ENCODE results near the gene SREBF2. TPM values are rescaled to one million over a fixed set of nuclear protein-coding genes. Genes with fewer than 3 reads are reported as not detected.

SREBF2 gene
- total RNA-seq, 2 experiments from 2014 or later, result 167 to 312 TPM

- H3K4me3 ChIP-seq (ENCODE audit: low read depth, low read length, poor library complexity, severe bottlenecking), result no peak overlapping the region
- POLR2A ChIA-PET, result interaction anchor here (0.9 kb wide), 1 partner anchor 15 kb away, joined by 4 read pairs; no protein-coding TSS in a partner anchor
- TF ChIP-seq EZH2phosphoT487 (IDR thresholded peaks at IDR 0.05; ENCODE audit: borderline replicate concordance, low read depth, low read length), result no peak
- TF ChIP-seq, protein P1, sequence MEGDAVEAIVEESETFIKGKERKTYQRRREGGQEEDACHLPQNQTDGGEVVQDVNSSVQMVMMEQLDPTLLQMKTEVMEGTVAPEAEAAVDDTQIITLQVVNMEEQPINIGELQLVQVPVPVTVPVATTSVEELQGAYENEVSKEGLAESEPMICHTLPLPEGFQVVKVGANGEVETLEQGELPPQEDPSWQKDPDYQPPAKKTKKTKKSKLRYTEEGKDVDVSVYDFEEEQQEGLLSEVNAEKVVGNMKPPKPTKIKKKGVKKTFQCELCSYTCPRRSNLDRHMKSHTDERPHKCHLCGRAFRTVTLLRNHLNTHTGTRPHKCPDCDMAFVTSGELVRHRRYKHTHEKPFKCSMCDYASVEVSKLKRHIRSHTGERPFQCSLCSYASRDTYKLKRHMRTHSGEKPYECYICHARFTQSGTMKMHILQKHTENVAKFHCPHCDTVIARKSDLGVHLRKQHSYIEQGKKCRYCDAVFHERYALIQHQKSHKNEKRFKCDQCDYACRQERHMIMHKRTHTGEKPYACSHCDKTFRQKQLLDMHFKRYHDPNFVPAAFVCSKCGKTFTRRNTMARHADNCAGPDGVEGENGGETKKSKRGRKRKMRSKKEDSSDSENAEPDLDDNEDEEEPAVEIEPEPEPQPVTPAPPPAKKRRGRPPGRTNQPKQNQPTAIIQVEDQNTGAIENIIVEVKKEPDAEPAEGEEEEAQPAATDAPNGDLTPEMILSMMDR (conservative IDR thresholded peaks at IDR 0.05; ENCODE audit: low read length), result no peak
- peak overlapping the region; percentile 1 for H3K27ac ChIP-seq (ENCODE audit: low read depth, low read length, poor library complexity, severe bottlenecking)
- BruUV-seq (replicated peaks), result no TSS peak
- CTCF ChIA-PET (ENCODE audit: unreplicated experiment), result no interaction called here
- H3K79me2 ChIP-seq (ENCODE audit: insufficient read depth, low read depth, low read length), result peaks cover 100% of the 10 kb centered on the region
- peaks cover 61% of the 10 kb centered on the region for H3K4me1 ChIP-seq (ENCODE audit: insufficient read depth, low read length, poor library complexity, severe bottlenecking)
- no peaks in the 10 kb centered on the region for H3K9me3 ChIP-seq (ENCODE audit: low read length)
- no peak overlapping the region for H2AFZ ChIP-seq (ENCODE audit: low read length)
- peaks cover 31% of the 10 kb centered on the region for H4K20me1 ChIP-seq (ENCODE audit: insufficient read depth, low read length)
- no peaks in the 10 kb centered on the region for H3K9me2 ChIP-seq (ENCODE audit: insufficient read depth, low read length)
- H3K4me2 ChIP-seq (ENCODE audit: low read length), result peak overlapping the region; percentile 72; the same call in 1 of the 2 replicates
- intact Hi-C loops (cut with micrococcal nuclease; ENCODE audit: unreplicated experiment), result no loop called here
- peaks cover 88% of the 10 kb centered on the region for H3K36me3 ChIP-seq (ENCODE audit: insufficient read depth, low read length)
- no peak for DNase-seq (ENCODE audit: low spot score)
Observed at GRCh38 chr22:41847300-41847699, 14.4 kb downstream of the SREBF2 start.

- H3K79me2 ChIP-seq (ENCODE audit: insufficient read depth, low read depth, low read length), result peaks cover 100% of the 10 kb centered on the region
- H3K4me2 ChIP-seq (ENCODE audit: low read length), result peak overlapping the region; percentile 3; the same call in 1 of the 2 replicates
- H3K27ac ChIP-seq (ENCODE audit: low read depth, low read length, poor library complexity, severe bottlenecking), result no peak overlapping the region
- no peak overlapping the region for H3K4me3 ChIP-seq (ENCODE audit: low read depth, low read length, poor library complexity, severe bottlenecking)
- intact Hi-C loops (cut with micrococcal nuclease; ENCODE audit: unreplicated experiment), result no loop called here
- H4K20me1 ChIP-seq (ENCODE audit: insufficient read depth, low read length), result peaks cover 24% of the 10 kb centered on the region
- ChIA-PET CTCF (ENCODE audit: unreplicated experiment) (no interaction called here), POLR2A (no interaction called here)
- peaks cover 50% of the 10 kb centered on the region for H3K4me1 ChIP-seq (ENCODE audit: insufficient read depth, low read length, poor library complexity, severe bottlenecking)
- H2AFZ ChIP-seq (ENCODE audit: low read length), result no peak overlapping the region
- TF ChIP-seq EZH2phosphoT487 (IDR thresholded peaks at IDR 0.05; ENCODE audit: borderline replicate concordance, low read depth, low read length), result no peak
- TF ChIP-seq, protein P1 (conservative IDR thresholded peaks at IDR 0.05; ENCODE audit: low read length), result no peak
- H3K36me3 ChIP-seq (ENCODE audit: insufficient read depth, low read length), result peaks cover 87% of the 10 kb centered on the region
- DNase-seq (ENCODE audit: low spot score), result no peak
- BruUV-seq (replicated peaks), result no TSS peak
- no peaks in the 10 kb centered on the region for H3K9me3 ChIP-seq (ENCODE audit: low read length)
- H3K9me2 ChIP-seq (ENCODE audit: insufficient read depth, low read length), result no peaks in the 10 kb centered on the region
Observed at GRCh38 chr22:41848468-41848867, 15.6 kb downstream of the SREBF2 start.

- peaks cover 100% of the 10 kb centered on the region for H3K79me2 ChIP-seq (ENCODE audit: insufficient read depth, low read depth, low read length)
- peaks cover 65% of the 10 kb centered on the region for H3K36me3 ChIP-seq (ENCODE audit: insufficient read depth, low read length)
- peaks cover 8% of the 10 kb centered on the region; the same call in 1 of the 2 replicates for H4K20me1 ChIP-seq (ENCODE audit: insufficient read depth, low read length)
- H3K4me1 ChIP-seq (ENCODE audit: insufficient read depth, low read length, poor library complexity, severe bottlenecking), result peaks cover 73% of the 10 kb centered on the region
- no peaks in the 10 kb centered on the region; the same call in 1 of the 2 replicates for H3K9me3 ChIP-seq (ENCODE audit: low read length)
- H3K9me2 ChIP-seq (ENCODE audit: insufficient read depth, low read length), result no peaks in the 10 kb centered on the region
- no peak overlapping the region for H2AFZ ChIP-seq (ENCODE audit: low read length)
- CTCF ChIA-PET (ENCODE audit: unreplicated experiment), result interaction anchor here (1.0 kb wide), 1 partner anchor 21 kb away, joined by 3 read pairs; no protein-coding TSS in a partner anchor
- H3K4me3 ChIP-seq (ENCODE audit: low read depth, low read length, poor library complexity, severe bottlenecking), result no peak overlapping the region
- H3K4me2 ChIP-seq (ENCODE audit: low read length), result peak overlapping the region; percentile 98; the same call in 1 of the 2 replicates
- POLR2A ChIA-PET, result interaction anchor here (1.7 kb wide), 1 partner anchor 24 kb away, joined by 4 read pairs; the partner anchor contains the start of gene SREBF2
- intact Hi-C loops (cut with micrococcal nuclease; ENCODE audit: unreplicated experiment), result no loop called here
- TF ChIP-seq, protein P1 (conservative IDR thresholded peaks at IDR 0.05; ENCODE audit: low read length), result no peak
- no peak for TF ChIP-seq EZH2phosphoT487 (IDR thresholded peaks at IDR 0.05; ENCODE audit: borderline replicate concordance, low read depth, low read length)
- BruUV-seq (replicated peaks), result no TSS peak
- peak overlapping the region; percentile 98 for H3K27ac ChIP-seq (ENCODE audit: low read depth, low read length, poor library complexity, severe bottlenecking)
- DNase-seq (ENCODE audit: low spot score), result no peak
Observed at GRCh38 chr22:41856469-41856868, 23.6 kb downstream of the SREBF2 start.
